DOHH2 (cell line): Measurements from ENCODE around the gene SLC5A11.

Experiments used
- H3F3A ChIP-seq: fragments of 200-600 bp; sonication (generic), shearing (Covaris generic); 2 replicates; pipeline ENCODE4 v1.6.0; 2016; ENCODE audit warnings: antibody characterized with exemption, mild to moderate bottlenecking; ENCODE audit not compliant: control insufficient read depth, insufficient read depth
- H3K27ac ChIP-seq: fragments of 200-600 bp; sonication (generic); 2 replicates; pipeline ENCODE4 v1.5.1; 2014; ENCODE audit warnings: low read depth, mild to moderate bottlenecking, low read length, moderate library complexity
- H3K27me3 ChIP-seq: fragments of 200-600 bp; sonication (generic); 2 replicates; pipeline ENCODE4 v1.6.1; 2014; ENCODE audit warnings: mild to moderate bottlenecking, low read length, mixed read lengths; ENCODE audit not compliant: control insufficient read depth
- H3K36me3 ChIP-seq: fragments of 200-600 bp; sonication (generic); 2 replicates; pipeline ENCODE4 v1.6.1; 2014; ENCODE audit warnings: mild to moderate bottlenecking, low read length, moderate library complexity, mixed read lengths; ENCODE audit not compliant: control insufficient read depth
- H3K4me1 ChIP-seq: fragments of 200-600 bp; sonication (generic); 2 replicates; pipeline ENCODE4 v1.6.1; 2014; ENCODE audit warnings: mild to moderate bottlenecking, low read length, mixed read lengths; ENCODE audit not compliant: control insufficient read depth
- H3K4me2 ChIP-seq: fragments of 200-600 bp; sonication (generic); 2 replicates; pipeline ENCODE4 v1.6.0; 2014; ENCODE audit warnings: mild to moderate bottlenecking, low read length, moderate library complexity
- H3K4me3 ChIP-seq: fragments of 200-600 bp; sonication (generic); 2 replicates; pipeline ENCODE4 v1.5.1; 2014; ENCODE audit warnings: mild to moderate bottlenecking, low read length, mixed read lengths
- H3K79me2 ChIP-seq: fragments of 200-600 bp; sonication (generic); 2 replicates; pipeline ENCODE4 v1.6.1; 2014; ENCODE audit warnings: mild to moderate bottlenecking, low read length, mixed read lengths; ENCODE audit not compliant: control insufficient read depth
- H3K9me2 ChIP-seq: fragments of 200-600 bp; sonication (generic); replicated peaks from 2 replicates; pipeline ENCODE4 v1.6.1; 2014; ENCODE audit warnings: mild to moderate bottlenecking, low read length, mixed read lengths; ENCODE audit not compliant: control insufficient read depth
- H3K9me3 ChIP-seq: fragments of 200-600 bp; sonication (generic); 2 replicates; pipeline ENCODE4 v1.6.1; 2014; ENCODE audit warnings: antibody characterized with exemption, low read length, mixed read lengths; ENCODE audit not compliant: control insufficient read depth, insufficient read depth
- H4K20me1 ChIP-seq: fragments of 200-600 bp; sonication (generic); 2 replicates; pipeline ENCODE4 v1.6.0; 2014; ENCODE audit warnings: low read depth, mild to moderate bottlenecking, antibody characterized with exemption, low read length, moderate library complexity; ENCODE audit not compliant: control insufficient read depth, insufficient read depth
- EZH2phosphoT487 ChIP-seq: fragments of 200-600 bp; sonication (generic); IDR thresholded peaks from 2 replicates; pipeline ENCODE4 v1.6.1; 2017; ENCODE audit warnings: borderline replicate concordance, mild to moderate bottlenecking, antibody characterized with exemption, low read length, moderate library complexity, mixed read lengths
- TF ChIP-seq, protein P1 (sequence below): fragments of 200-600 bp; sonication (generic); IDR thresholded peaks from one replicate; pipeline ENCODE4 v1.5.1; 2014; ENCODE audit warnings: antibody characterized with exemption, mild to moderate bottlenecking, low read depth, low read length; ENCODE audit not compliant: poor library complexity, severe bottlenecking

The SLC5A11 gene

DNA sequence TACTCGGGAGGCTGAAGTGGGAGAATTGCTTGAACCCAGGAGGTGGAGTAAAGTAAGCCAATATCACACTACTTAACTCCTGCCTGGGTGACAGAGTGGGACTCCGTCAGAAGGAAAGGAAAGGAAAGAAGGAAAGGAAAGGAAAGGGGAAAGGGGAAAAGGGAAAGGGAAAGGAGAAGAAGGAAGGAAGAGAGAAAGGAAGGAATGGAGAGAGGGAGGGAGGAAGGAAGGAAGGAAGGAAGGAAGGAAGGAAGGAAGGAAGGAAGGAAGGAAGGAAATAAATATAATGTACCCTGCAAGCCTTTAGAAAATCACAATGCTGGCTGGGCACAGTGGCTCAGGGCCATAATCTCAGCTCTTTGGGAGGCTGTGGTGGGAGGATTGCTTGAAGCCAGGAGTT, 27.3 kb downstream of the SLC5A11 start:
- no peaks in the 10 kb centered on the region for H3K27me3 ChIP-seq
- H3K4me2 ChIP-seq = no peak overlapping the region
- no peaks in the 10 kb centered on the region for H4K20me1 ChIP-seq
- TF ChIP-seq EZH2phosphoT487 = no peak
- TF ChIP-seq, protein P1, sequence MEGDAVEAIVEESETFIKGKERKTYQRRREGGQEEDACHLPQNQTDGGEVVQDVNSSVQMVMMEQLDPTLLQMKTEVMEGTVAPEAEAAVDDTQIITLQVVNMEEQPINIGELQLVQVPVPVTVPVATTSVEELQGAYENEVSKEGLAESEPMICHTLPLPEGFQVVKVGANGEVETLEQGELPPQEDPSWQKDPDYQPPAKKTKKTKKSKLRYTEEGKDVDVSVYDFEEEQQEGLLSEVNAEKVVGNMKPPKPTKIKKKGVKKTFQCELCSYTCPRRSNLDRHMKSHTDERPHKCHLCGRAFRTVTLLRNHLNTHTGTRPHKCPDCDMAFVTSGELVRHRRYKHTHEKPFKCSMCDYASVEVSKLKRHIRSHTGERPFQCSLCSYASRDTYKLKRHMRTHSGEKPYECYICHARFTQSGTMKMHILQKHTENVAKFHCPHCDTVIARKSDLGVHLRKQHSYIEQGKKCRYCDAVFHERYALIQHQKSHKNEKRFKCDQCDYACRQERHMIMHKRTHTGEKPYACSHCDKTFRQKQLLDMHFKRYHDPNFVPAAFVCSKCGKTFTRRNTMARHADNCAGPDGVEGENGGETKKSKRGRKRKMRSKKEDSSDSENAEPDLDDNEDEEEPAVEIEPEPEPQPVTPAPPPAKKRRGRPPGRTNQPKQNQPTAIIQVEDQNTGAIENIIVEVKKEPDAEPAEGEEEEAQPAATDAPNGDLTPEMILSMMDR = no peak
- no peaks in the 10 kb centered on the region for H3K9me2 ChIP-seq
- H3K79me2 ChIP-seq = no peaks in the 10 kb centered on the region
- no peaks in the 10 kb centered on the region for H3K36me3 ChIP-seq
- no peaks in the 10 kb centered on the region for H3K9me3 ChIP-seq
- H3K4me3 ChIP-seq = no peak overlapping the region
- no peak overlapping the region for H3K27ac ChIP-seq
- H3F3A ChIP-seq = no peaks in the 10 kb centered on the region
- peaks cover 4% of the 10 kb centered on the region; the same call in 1 of the 2 replicates for H3K4me1 ChIP-seq

DNA sequence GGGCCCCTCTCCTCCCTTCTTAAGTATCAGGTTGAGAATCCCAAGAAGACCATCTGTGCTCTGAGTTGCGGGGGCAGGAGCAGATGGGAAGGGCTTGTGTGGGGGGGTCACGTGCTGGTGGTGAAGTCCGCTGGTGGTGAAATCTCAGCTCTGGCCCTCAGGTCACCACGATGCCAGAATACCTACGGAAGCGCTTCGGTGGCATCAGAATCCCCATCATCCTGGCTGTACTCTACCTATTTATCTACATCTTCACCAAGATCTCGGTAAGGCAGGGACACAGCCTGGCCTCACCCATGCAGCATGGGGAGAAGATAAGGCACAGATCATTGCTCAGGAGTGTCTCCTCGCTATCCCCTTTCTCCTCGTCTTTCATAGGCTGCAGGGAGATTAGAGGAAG, 29.7 kb downstream of the SLC5A11 start:
- no peak overlapping the region for H3K4me2 ChIP-seq
- no peaks in the 10 kb centered on the region for H3K9me3 ChIP-seq
- H3K27ac ChIP-seq = no peak overlapping the region
- no peaks in the 10 kb centered on the region for H4K20me1 ChIP-seq
- H3F3A ChIP-seq = no peaks in the 10 kb centered on the region
- H3K27me3 ChIP-seq = no peaks in the 10 kb centered on the region
- H3K4me3 ChIP-seq = no peak overlapping the region
- H3K79me2 ChIP-seq = no peaks in the 10 kb centered on the region
- no peaks in the 10 kb centered on the region for H3K36me3 ChIP-seq
- no peak for TF ChIP-seq EZH2phosphoT487
- TF ChIP-seq, protein P1 = no peak
- peaks cover 4% of the 10 kb centered on the region; the same call in 1 of the 2 replicates for H3K4me1 ChIP-seq
- no peaks in the 10 kb centered on the region for H3K9me2 ChIP-seq

- H3K27ac ChIP-seq = no peak overlapping the region
- H3K9me3 ChIP-seq = no peaks in the 10 kb centered on the region
- H3K79me2 ChIP-seq = no peaks in the 10 kb centered on the region
- TF ChIP-seq, protein P1 = no peak
- no peak for TF ChIP-seq EZH2phosphoT487
- no peaks in the 10 kb centered on the region for H3F3A ChIP-seq
- H3K27me3 ChIP-seq = no peaks in the 10 kb centered on the region
- H3K4me3 ChIP-seq = no peak overlapping the region
- no peak overlapping the region for H3K4me2 ChIP-seq
- H3K9me2 ChIP-seq = no peaks in the 10 kb centered on the region
- no peaks in the 10 kb centered on the region for H3K36me3 ChIP-seq
- no peaks in the 10 kb centered on the region for H4K20me1 ChIP-seq
- H3K4me1 ChIP-seq = peaks cover 2% of the 10 kb centered on the region; the same call in 1 of the 2 replicates
These were observed 30.5 kb downstream of the SLC5A11 start for GRCh38 chr16:24876231-24876630.

- Histone ChIP-seq H3K79me2 (no peaks in the 10 kb centered on the region), H3K4me1 (no peaks in the 10 kb centered on the region), H3K4me2 (no peak overlapping the region), H4K20me1 (no peaks in the 10 kb centered on the region), H3K27ac (no peak overlapping the region), H3K4me3 (no peak overlapping the region), H3K9me3 (no peaks in the 10 kb centered on the region), H3K27me3 (no peaks in the 10 kb centered on the region), H3F3A (no peaks in the 10 kb centered on the region), H3K9me2 (no peaks in the 10 kb centered on the region), H3K36me3 (no peaks in the 10 kb centered on the region)
- TF ChIP-seq, protein P1 = no peak
- no peak for TF ChIP-seq EZH2phosphoT487
These were observed 33.9 kb downstream of the SLC5A11 start for GRCh38 chr16:24879684-24880083.
